DOHH2 (cell line): ENCODE measurements around the gene CNPY4.
A peak's percentile ranks its signal among the peaks of the same experiment; 100 is the strongest.

Experiments used
- H3F3A ChIP-seq: fragments of 200-600 bp; sonication (generic), shearing (Covaris generic); 2 replicates; pipeline ENCODE4 v1.6.0; 2016; ENCODE audit warnings: antibody characterized with exemption, mild to moderate bottlenecking; ENCODE audit not compliant: control insufficient read depth, insufficient read depth
- H3K27ac ChIP-seq: fragments of 200-600 bp; sonication (generic); 2 replicates; pipeline ENCODE4 v1.5.1; 2014; ENCODE audit warnings: low read depth, mild to moderate bottlenecking, low read length, moderate library complexity
- H3K27me3 ChIP-seq: fragments of 200-600 bp; sonication (generic); 2 replicates; pipeline ENCODE4 v1.6.1; 2014; ENCODE audit warnings: mild to moderate bottlenecking, low read length, mixed read lengths; ENCODE audit not compliant: control insufficient read depth
- H3K36me3 ChIP-seq: fragments of 200-600 bp; sonication (generic); 2 replicates; pipeline ENCODE4 v1.6.1; 2014; ENCODE audit warnings: mild to moderate bottlenecking, low read length, moderate library complexity, mixed read lengths; ENCODE audit not compliant: control insufficient read depth
- H3K4me1 ChIP-seq: fragments of 200-600 bp; sonication (generic); 2 replicates; pipeline ENCODE4 v1.6.1; 2014; ENCODE audit warnings: mild to moderate bottlenecking, low read length, mixed read lengths; ENCODE audit not compliant: control insufficient read depth
- H3K4me2 ChIP-seq: fragments of 200-600 bp; sonication (generic); 2 replicates; pipeline ENCODE4 v1.6.0; 2014; ENCODE audit warnings: mild to moderate bottlenecking, low read length, moderate library complexity
- H3K4me3 ChIP-seq: fragments of 200-600 bp; sonication (generic); 2 replicates; pipeline ENCODE4 v1.5.1; 2014; ENCODE audit warnings: mild to moderate bottlenecking, low read length, mixed read lengths
- H3K79me2 ChIP-seq: fragments of 200-600 bp; sonication (generic); 2 replicates; pipeline ENCODE4 v1.6.1; 2014; ENCODE audit warnings: mild to moderate bottlenecking, low read length, mixed read lengths; ENCODE audit not compliant: control insufficient read depth
- H3K9me2 ChIP-seq: fragments of 200-600 bp; sonication (generic); replicated peaks from 2 replicates; pipeline ENCODE4 v1.6.1; 2014; ENCODE audit warnings: mild to moderate bottlenecking, low read length, mixed read lengths; ENCODE audit not compliant: control insufficient read depth
- H3K9me3 ChIP-seq: fragments of 200-600 bp; sonication (generic); 2 replicates; pipeline ENCODE4 v1.6.1; 2014; ENCODE audit warnings: antibody characterized with exemption, low read length, mixed read lengths; ENCODE audit not compliant: control insufficient read depth, insufficient read depth
- H4K20me1 ChIP-seq: fragments of 200-600 bp; sonication (generic); 2 replicates; pipeline ENCODE4 v1.6.0; 2014; ENCODE audit warnings: low read depth, mild to moderate bottlenecking, antibody characterized with exemption, low read length, moderate library complexity; ENCODE audit not compliant: control insufficient read depth, insufficient read depth
- EZH2phosphoT487 ChIP-seq: fragments of 200-600 bp; sonication (generic); IDR thresholded peaks from 2 replicates; pipeline ENCODE4 v1.6.1; 2017; ENCODE audit warnings: borderline replicate concordance, mild to moderate bottlenecking, antibody characterized with exemption, low read length, moderate library complexity, mixed read lengths
- TF ChIP-seq, protein P1 (sequence below): fragments of 200-600 bp; sonication (generic); IDR thresholded peaks from one replicate; pipeline ENCODE4 v1.5.1; 2014; ENCODE audit warnings: antibody characterized with exemption, mild to moderate bottlenecking, low read depth, low read length; ENCODE audit not compliant: poor library complexity, severe bottlenecking

CNPY4 gene

DNA sequence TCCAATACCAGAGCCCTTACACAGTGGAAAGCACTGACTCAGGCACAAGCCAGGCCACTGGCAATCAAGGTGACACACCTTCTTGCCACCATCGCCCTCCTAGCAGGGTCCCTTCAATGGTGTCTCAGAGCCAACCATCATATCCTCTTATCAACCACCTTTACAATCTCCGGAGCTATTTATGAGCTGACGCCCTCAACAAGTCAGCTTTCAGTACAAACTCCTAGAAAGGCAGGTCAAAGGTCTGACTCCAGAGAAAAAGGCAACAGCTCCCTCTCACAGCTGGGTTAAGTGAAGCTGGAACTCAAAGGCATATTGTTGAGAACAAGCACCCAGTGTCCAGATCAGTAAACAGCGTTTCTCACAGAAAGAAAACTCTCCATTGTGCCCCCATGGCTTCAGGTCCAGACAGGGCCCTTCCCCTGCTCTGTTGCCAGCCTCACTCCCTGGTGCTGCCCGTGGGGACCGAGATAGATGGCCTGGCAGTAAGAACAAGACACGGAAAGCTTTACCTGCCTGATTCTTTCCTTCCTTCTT lies 40.3 kb upstream of the CNPY4 start:
- peaks cover 24% of the 10 kb centered on the region for H3K4me1 ChIP-seq
- H3K27me3 ChIP-seq = peaks cover 4% of the 10 kb centered on the region; the same call in 1 of the 2 replicates
- no peak overlapping the region for H3K4me3 ChIP-seq
- no peak overlapping the region for H3K27ac ChIP-seq
- peaks cover 44% of the 10 kb centered on the region for H3K36me3 ChIP-seq
- peaks cover 11% of the 10 kb centered on the region; the same call in 1 of the 2 replicates for H4K20me1 ChIP-seq
- H3K4me2 ChIP-seq = no peak overlapping the region
- no peaks in the 10 kb centered on the region for H3K9me2 ChIP-seq
- H3K79me2 ChIP-seq = peaks cover 39% of the 10 kb centered on the region
- peaks cover 8% of the 10 kb centered on the region for H3F3A ChIP-seq
- TF ChIP-seq EZH2phosphoT487 = no peak
- TF ChIP-seq, protein P1, sequence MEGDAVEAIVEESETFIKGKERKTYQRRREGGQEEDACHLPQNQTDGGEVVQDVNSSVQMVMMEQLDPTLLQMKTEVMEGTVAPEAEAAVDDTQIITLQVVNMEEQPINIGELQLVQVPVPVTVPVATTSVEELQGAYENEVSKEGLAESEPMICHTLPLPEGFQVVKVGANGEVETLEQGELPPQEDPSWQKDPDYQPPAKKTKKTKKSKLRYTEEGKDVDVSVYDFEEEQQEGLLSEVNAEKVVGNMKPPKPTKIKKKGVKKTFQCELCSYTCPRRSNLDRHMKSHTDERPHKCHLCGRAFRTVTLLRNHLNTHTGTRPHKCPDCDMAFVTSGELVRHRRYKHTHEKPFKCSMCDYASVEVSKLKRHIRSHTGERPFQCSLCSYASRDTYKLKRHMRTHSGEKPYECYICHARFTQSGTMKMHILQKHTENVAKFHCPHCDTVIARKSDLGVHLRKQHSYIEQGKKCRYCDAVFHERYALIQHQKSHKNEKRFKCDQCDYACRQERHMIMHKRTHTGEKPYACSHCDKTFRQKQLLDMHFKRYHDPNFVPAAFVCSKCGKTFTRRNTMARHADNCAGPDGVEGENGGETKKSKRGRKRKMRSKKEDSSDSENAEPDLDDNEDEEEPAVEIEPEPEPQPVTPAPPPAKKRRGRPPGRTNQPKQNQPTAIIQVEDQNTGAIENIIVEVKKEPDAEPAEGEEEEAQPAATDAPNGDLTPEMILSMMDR = no peak
- H3K9me3 ChIP-seq = no peaks in the 10 kb centered on the region

DNA sequence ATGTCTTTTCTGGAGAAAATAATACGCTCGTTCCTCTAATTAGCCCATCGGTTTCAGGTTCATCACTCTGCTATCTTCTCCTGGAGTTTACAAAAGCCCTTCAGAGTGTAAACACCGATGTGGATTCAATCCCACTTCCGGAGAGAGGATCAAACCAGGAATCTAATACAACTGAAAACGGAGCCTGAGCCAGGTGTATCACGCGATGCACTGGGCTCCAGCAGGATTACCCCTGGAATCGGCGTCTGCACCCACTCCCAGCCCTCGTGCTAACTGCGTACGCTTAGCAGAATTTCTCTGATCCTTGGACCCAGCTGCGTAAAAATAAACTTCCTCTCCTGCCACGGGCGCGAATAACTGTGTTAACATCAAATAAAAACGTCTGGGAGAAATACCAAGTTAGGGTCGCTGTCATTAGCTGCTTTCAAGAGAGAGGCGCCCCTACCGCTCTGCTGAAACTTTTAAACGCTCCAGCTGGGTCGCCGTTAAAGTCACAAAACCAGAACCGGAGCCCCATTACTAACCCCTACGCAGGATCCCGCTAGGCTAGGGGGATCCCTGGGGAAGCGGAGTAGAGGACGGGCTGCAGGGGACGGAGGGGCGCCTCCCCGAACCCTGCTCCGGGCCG lies 38.4 kb upstream of the CNPY4 start:
- TF ChIP-seq, protein P1 = no peak
- no peak for TF ChIP-seq EZH2phosphoT487
- peaks cover 39% of the 10 kb centered on the region for H3K79me2 ChIP-seq
- no peak overlapping the region for H3K27ac ChIP-seq

DNA sequence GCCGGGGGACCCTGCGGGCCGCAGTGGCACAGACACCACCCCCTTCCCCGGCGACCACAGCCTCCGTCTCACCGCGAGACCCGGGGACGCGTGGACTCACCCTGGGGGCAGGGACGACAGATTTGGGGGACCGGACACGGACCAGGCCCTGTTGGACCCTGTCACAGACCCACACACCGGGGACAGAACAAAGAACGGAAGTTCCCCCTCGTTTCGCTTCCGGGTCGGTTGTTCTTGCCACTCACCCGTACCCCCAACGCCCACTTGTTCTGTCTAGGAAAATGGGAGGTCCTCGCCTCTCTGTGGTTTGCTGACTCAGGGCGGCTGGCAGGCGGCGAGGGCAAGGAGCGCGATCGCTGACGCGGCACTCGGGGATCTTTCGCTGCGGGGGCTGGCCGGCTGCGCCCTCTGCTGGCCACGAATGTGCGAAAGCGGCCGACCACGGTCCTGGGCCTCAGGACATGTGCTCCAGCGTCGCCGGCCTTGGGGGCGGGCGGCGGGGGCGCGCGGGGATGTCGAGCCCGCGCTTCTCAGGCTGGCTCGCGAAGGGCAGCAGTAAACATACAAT lies 37.8 kb upstream of the CNPY4 start, which contains the start of gene ZNF3:
Gene ZNF3 (minus strand): TSS at position 189 of the 568 bp plus-strand sequence. CDS start 4,366 bp downstream, outside the sequence.
- Histone ChIP-seq H3K4me1 (peaks cover 24% of the 10 kb centered on the region), H3K9me3 (no peaks in the 10 kb centered on the region), H3K36me3 (peaks cover 19% of the 10 kb centered on the region), H3K27me3 (peaks cover 7% of the 10 kb centered on the region; the same call in 1 of the 2 replicates), H3F3A (peaks cover 19% of the 10 kb centered on the region), H3K4me2 (peak within 1 kb of the TSS; percentile 82), H3K4me3 (peak within 1 kb of the TSS; percentile 79), H3K27ac (peak within 1 kb of the TSS; percentile 42), H4K20me1 (peaks cover 11% of the 10 kb centered on the region; the same call in 1 of the 2 replicates), H3K9me2 (no peaks in the 10 kb centered on the region), H3K79me2 (peaks cover 39% of the 10 kb centered on the region)
- TF ChIP-seq EZH2phosphoT487 = no peak
- TF ChIP-seq, protein P1 = peak; percentile 99

More for the DNA sequence above, 38.4 kb upstream of the CNPY4 start:
- H3K27me3 ChIP-seq = peaks cover 7% of the 10 kb centered on the region; the same call in 1 of the 2 replicates
- H3K4me1 ChIP-seq = peaks cover 24% of the 10 kb centered on the region
- H3K9me2 ChIP-seq = no peaks in the 10 kb centered on the region
- peak overlapping the region; percentile 82 for H3K4me2 ChIP-seq
- H4K20me1 ChIP-seq = peaks cover 11% of the 10 kb centered on the region; the same call in 1 of the 2 replicates
- H3K4me3 ChIP-seq = peak overlapping the region; percentile 79
- H3K36me3 ChIP-seq = peaks cover 25% of the 10 kb centered on the region
- H3K9me3 ChIP-seq = no peaks in the 10 kb centered on the region
- H3F3A ChIP-seq = peaks cover 19% of the 10 kb centered on the region
